Central memory CD8-positive, alpha-beta T cell (primary cell): ENCODE data around the gene PNRC2.
"Not testable (repeated sequence)": the region's sequence is repeated elsewhere in the genome, so short reads cannot be mapped to it uniquely, and the experiment has no call there.

Experiments used
- ATAC-seq: fragments of 150-1000 bp; cut with Tn5 transposase; replicated peaks from 2 replicates; pipeline ENCODE4 v1.10.0; 2022; ENCODE audit warnings: mild to moderate bottlenecking, moderate FRiP score, moderate number of reproducible peaks; ENCODE audit not compliant: poor library complexity, severe bottlenecking; ENCODE audit errors: extremely low read depth
- DNase-seq, 2 donors: peaks; one replicate each; pipeline ENCODE4 v3.0.0; 2021; ENCODE audit warnings: low spot score in 2 of 2
- H3K27ac Mint-ChIP-seq: one replicate; pipeline ENCODE4 v1.8.0; 2022; ENCODE audit warnings: low read depth, mild to moderate bottlenecking, moderate library complexity, mixed read lengths
- H3K27me3 Mint-ChIP-seq: one replicate; pipeline ENCODE4 v1.8.0; 2022; ENCODE audit warnings: mixed read lengths
- H3K36me3 Mint-ChIP-seq: one replicate; pipeline ENCODE4 v1.8.0; 2022; ENCODE audit warnings: mild to moderate bottlenecking, moderate library complexity, mixed read lengths; ENCODE audit not compliant: insufficient read depth
- H3K4me1 Mint-ChIP-seq: one replicate; pipeline ENCODE4 v1.8.0; 2022; ENCODE audit warnings: mixed read lengths
- H3K4me3 Mint-ChIP-seq: one replicate; pipeline ENCODE4 v1.8.0; 2022; ENCODE audit warnings: mild to moderate bottlenecking, moderate library complexity, mixed read lengths
- H3K9me3 Mint-ChIP-seq: one replicate; pipeline ENCODE4 v1.8.0; 2022; ENCODE audit warnings: mixed read lengths

PNRC2 gene

GRCh38 chr1:24004132-24004531 is 44.5 kb downstream of the PNRC2 start:
- no peak for DNase-seq
- Mint-ChIP-seq H3K4me1 (no peaks in the 10 kb centered on the region), H3K36me3 (no peaks in the 10 kb centered on the region), H3K9me3 (no peaks in the 10 kb centered on the region), H3K4me3 (no peak overlapping the region), H3K27me3 (peaks cover 30% of the 10 kb centered on the region), H3K27ac (no peak overlapping the region)
- no peak for ATAC-seq

GRCh38 chr1:24005163-24005562 is 45.5 kb downstream of the PNRC2 start:
- H3K36me3 Mint-ChIP-seq, result no peaks in the 10 kb centered on the region
- no peaks in the 10 kb centered on the region for H3K4me1 Mint-ChIP-seq
- no peak overlapping the region for H3K4me3 Mint-ChIP-seq
- no peak overlapping the region for H3K27ac Mint-ChIP-seq
- H3K9me3 Mint-ChIP-seq, result no peaks in the 10 kb centered on the region
- H3K27me3 Mint-ChIP-seq, result peaks cover 40% of the 10 kb centered on the region
- ATAC-seq, result no peak
- no peak for DNase-seq

GRCh38 chr1:24007079-24007478 is 47.5 kb downstream of the PNRC2 start:
- no peaks in the 10 kb centered on the region for H3K4me1 Mint-ChIP-seq

GRCh38 chr1:24008574-24009184 is 49.1 kb downstream of the PNRC2 start:
- not testable (repeated sequence) for H3K9me3 Mint-ChIP-seq, H3K4me3 Mint-ChIP-seq, ATAC-seq, DNase-seq, H3K4me1 Mint-ChIP-seq, H3K27ac Mint-ChIP-seq, H3K36me3 Mint-ChIP-seq
- H3K27me3 Mint-ChIP-seq, result peaks cover 49% of the 10 kb centered on the region

More at GRCh38 chr1:24007079-24007478, 47.5 kb downstream of the PNRC2 start:
- Mint-ChIP-seq H3K9me3 (no peaks in the 10 kb centered on the region), H3K27ac (no peak overlapping the region), H3K36me3 (no peaks in the 10 kb centered on the region), H3K4me3 (no peak overlapping the region), H3K27me3 (peaks cover 59% of the 10 kb centered on the region)
- ATAC-seq, result no peak
- no peak for DNase-seq

- H3K4me3 Mint-ChIP-seq, result no peak overlapping the region
- no peak for DNase-seq
- no peak for ATAC-seq
- no peak overlapping the region for H3K27ac Mint-ChIP-seq
- no peaks in the 10 kb centered on the region for H3K4me1 Mint-ChIP-seq
- no peaks in the 10 kb centered on the region for H3K36me3 Mint-ChIP-seq
- no peaks in the 10 kb centered on the region for H3K9me3 Mint-ChIP-seq
- peaks cover 45% of the 10 kb centered on the region for H3K27me3 Mint-ChIP-seq
These were observed 49.8 kb downstream of the PNRC2 start for GRCh38 chr1:24009406-24009805.

- Mint-ChIP-seq H3K4me3 (no peak overlapping the region), H3K36me3 (no peaks in the 10 kb centered on the region), H3K9me3 (no peaks in the 10 kb centered on the region), H3K27ac (no peak overlapping the region), H3K27me3 (peaks cover 45% of the 10 kb centered on the region), H3K4me1 (no peaks in the 10 kb centered on the region)
- ATAC-seq (no peak), DNase-seq (no peak)
These were observed 51.0 kb downstream of the PNRC2 start for GRCh38 chr1:24010650-24011049.

GRCh38 chr1:24012878-24013277 is 53.2 kb downstream of the PNRC2 start:
- not testable (repeated sequence) for H3K27ac Mint-ChIP-seq, H3K4me3 Mint-ChIP-seq, H3K9me3 Mint-ChIP-seq, H3K36me3 Mint-ChIP-seq, H3K4me1 Mint-ChIP-seq, DNase-seq, ATAC-seq
- H3K27me3 Mint-ChIP-seq, result peaks cover 34% of the 10 kb centered on the region
